HG02884 (cell line): ENCODE measurements around the gene BLMH.
"Not testable (repeated sequence)": the region's sequence is repeated elsewhere in the genome, so short reads cannot be mapped to it uniquely, and the experiment has no call there.

Experiments used
- ATAC-seq: cut with Tn5 transposase; IDR thresholded peaks from one replicate; pipeline ENCODE4 v1.9.1; 2021; ENCODE audit warnings: mild to moderate bottlenecking, moderate library complexity; ENCODE audit not compliant: unreplicated experiment

The BLMH gene

DNA sequence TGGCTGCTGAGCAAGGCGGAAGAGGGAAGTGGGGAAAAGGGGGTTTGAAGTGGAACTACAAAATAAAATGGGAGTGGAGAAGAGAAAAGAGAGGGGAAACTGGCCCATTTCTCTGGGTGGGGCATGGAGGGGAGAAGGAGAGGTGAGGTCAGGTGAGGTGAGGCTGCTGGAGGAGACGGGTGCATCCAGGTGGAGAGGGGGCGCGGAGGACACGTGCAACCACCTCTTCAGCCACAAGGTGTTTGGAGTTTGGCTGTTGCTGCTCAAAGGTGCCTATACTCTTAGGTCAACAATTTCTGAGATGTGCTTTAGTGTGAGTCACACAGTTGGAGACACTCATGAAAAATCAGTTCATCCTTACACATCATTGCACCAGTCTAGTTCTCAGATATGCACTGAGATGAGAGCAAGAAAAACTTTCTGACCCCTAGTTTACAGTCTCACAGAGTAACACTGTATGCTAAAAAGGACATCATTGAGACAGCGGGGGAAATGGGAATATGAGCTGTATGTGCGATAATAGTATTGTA is 61.1 kb downstream of the BLMH start:
- ATAC-seq: no peak

- ATAC-seq: not testable (repeated sequence)
Measured at GRCh38 chr17:30230009-30230408, 61.7 kb downstream of the BLMH start.

DNA sequence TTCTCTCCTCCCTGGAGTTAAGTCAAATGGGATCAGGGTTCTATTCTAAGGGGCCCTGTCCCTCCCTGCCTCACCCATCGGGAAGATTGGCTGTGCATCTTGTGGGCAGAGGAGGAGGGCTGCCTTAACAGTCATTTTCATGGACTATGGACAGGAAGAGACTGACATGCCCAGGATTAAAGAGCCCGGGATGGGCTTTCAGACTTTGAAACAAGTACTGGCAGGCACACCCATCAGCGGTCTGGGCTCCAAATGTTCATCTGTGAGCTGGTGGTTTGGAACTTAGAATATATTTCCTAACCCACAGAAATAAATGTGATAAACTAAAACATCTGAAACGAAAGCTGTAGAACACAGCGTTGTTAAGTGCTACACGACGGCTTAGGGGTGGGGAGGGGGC is 62.7 kb downstream of the BLMH start:
- ATAC-seq: no peak

DNA sequence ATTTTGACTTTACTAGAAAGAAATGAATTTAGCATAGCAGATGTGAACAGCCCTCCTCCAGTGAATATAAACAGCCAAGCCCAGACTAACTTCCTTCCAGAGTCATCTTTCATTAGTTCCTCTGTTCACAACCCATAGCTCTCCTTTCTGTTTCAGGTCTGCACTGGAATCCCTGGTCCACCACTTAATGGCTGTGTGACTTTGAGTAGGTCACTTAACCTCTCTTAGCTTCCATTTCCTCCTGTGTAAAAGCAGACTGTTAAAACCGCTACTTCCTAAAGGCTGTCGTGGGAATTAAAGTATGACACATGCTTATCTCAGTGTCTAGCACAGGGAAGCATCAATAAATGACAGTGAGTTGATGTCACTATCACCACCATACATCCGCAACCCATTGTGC is 63.7 kb downstream of the BLMH start:
- no peak for ATAC-seq

DNA sequence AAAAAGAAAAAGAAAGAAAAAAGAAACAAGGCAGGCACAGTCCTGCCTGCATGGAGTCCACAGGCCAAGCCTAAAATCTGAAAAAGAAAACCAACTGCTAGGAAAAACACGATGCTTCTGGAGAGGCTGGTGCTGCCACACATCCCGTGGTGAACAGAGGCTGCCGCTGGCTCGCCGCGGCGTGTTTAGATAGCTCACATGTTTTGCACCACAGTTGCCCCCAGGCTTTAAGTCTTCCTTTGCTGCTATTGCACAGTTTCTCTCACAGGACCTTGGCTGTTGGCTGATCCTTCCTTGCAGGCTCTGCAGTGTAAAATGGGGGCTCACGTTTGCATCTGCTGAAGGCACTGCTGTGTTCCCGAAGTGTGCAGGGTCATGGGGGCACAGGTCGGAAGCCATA is 64.9 kb downstream of the BLMH start:
- ATAC-seq: no peak

- ATAC-seq: no peak
Measured at GRCh38 chr17:30225919-30226553, 65.7 kb downstream of the BLMH start.

- no peak for ATAC-seq
Measured at GRCh38 chr17:30225112-30225511, 66.6 kb downstream of the BLMH start.

GRCh38 chr17:30224419-30224960 is 67.3 kb downstream of the BLMH start:
- ATAC-seq: no peak

DNA sequence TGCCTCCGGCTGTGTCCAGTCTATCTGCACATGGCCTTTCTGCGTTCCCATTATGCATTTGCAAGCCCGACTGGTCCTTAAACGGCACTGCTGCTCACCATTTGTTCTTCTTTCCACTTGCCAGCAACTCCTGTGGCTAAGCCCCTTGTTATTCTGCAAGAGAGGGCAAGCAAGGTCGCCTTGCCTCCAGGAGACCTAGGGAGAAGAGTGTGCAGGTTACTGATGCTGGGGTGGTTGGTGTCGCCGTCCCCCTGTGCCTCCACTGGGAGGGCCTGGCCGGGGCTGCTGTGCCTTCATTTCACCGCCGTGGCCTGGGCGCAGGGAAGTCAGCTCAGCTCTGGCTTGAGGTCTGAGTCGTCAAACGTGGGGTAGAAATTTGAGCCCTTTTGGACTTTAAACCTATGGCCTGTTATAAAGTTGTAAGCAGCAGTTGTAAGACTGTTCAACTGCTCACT is 69.0 kb downstream of the BLMH start:
- no peak for ATAC-seq

DNA sequence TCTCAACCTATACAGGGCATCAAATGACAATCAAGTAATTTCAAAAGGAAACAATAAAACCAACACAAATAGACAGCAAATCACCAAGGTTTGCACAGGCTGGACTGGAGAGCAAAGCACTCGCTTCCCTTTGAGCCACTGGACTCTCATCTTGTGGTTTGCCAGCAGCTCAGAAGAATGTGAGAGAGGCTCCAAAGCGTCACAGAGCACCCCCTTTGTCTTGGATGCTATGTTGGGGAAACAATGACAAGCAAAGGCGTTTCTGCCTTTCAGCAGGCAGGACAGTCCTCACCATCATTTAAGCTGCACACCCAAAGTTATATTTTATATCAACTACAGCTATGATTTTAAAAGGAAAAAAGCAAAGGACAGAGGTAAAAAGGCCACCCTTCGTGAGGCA is 69.5 kb downstream of the BLMH start:
- no peak for ATAC-seq

DNA sequence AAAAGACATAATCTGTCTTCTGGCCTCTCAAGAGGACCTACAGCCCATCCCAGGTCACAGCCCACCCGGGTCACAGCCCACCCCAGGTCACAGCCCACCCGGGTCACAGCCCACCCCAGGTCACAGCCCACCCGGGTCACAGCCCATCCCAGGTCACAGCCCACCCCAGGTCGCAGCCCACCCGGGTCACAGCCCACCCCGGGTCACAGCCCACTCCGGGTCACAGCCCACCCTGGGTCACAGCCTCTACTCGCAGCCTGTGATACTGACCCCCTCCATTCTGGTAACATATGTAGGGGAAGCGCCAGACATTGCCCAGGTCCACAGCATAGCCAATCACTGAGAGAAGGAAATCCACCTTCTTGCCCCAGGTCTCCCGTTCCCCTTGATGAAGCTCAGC is 70.4 kb downstream of the BLMH start:
- no peak for ATAC-seq

- no peak for ATAC-seq
Measured at GRCh38 chr17:30220414-30220813, 71.3 kb downstream of the BLMH start.

GRCh38 chr17:30219833-30220232 is 71.9 kb downstream of the BLMH start:
- ATAC-seq: no peak

DNA sequence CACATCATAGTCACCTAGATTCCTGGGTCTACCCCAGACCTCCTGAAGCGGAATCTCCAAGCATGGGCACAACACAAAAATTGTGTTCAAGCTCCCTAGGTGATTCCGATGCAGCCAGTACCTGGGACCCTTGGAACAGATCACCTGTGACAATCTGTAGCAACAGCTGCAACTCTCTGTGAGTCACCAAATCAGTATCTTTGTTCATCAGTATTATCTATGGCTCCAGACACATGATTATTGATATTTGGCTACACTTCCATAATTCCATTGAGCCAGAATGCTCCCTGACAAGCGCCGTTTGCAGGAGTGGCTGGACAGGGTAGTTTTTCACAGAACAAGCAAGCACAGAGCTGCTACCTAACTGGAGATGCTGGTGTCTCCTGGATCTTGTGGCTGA is 72.4 kb downstream of the BLMH start:
- ATAC-seq: no peak

DNA sequence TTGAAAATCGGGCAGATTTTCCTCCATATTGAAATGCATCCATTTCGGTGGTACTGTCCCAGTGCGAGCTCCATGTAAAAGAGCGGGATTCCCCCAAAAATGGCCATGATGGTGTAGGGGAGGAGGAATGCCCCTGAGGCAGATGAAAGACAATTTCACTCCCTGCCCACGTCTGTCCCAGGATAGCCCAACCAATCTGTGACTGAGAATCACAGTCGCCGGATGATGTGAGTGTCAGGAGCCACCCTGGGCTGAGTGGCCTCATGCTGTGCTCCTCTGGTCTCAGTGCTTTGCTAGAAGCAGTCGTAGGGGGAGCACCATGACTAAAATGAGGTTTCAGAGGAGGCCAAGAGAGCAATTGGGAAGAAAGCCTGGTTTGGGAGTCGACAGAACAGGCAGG is 72.9 kb downstream of the BLMH start:
- no peak for ATAC-seq

DNA sequence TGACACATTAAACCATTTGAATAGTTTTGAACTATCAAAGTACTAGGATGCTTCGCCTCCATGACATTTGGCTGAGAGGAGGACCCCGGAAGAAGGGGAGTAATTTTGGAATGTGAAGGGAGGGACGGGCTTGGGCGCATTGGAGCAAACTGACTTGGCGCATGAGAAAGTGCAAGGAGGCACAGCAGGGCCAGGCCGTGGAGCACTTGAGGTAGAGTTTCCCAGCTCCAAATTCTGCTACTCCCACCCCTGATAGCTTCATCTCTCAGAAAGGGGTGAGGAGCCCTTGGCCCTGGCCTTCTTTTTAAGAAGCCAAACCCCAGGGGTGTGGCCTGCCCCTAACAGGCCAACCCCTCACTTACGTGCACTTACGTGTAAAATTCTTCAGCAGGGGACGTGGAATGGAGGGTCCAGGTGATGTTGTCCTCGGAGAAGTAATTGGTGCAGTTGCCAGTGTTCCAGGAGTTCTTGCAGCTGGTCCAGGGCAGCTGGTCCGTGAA is 73.9 kb downstream of the BLMH start:
- ATAC-seq: no peak

DNA sequence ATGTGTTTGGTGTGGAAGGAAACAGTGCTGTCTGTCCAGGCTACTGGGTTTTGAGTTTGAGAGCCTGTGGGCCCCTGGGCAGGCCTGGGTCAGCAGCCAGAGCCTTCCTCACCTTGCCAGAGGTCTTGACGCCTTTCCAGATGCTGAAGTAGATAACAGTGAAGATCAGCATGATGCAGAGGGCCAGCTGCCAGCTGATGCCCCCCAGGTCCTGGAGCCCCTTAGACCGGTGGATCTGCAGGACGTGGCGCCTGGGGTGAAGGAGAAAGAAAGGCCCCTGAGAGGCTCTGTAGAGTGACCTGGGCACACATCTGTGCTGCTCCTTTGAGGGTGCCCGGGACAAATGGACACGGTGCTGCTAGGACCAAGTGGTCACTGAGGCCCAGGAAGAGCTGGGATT is 74.7 kb downstream of the BLMH start:
- ATAC-seq: no peak

GRCh38 chr17:30212750-30213149 is 79.0 kb downstream of the BLMH start:
- ATAC-seq: peak; percentile 59

DNA sequence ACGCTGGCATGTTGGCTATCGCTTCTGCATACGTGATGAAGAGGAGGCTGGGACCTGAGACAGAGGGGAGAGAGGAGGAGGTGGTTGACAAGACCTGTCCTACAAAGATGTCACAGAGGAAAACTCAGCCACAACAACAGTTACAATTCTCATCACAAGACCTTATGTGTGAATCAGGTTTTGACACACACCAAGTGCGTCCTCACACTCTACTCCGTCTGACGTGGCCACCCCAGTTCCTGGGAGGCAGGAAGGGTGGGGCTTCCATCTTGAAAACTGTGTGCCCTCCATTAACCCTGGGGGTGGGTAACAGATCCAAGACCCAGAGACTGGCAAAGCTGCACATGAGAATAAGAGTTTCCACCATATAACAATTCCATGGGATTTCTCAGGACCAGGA is 80.4 kb downstream of the BLMH start:
- no peak for ATAC-seq

GRCh38 chr17:30210901-30211300 is 80.8 kb downstream of the BLMH start:
- ATAC-seq: no peak

DNA sequence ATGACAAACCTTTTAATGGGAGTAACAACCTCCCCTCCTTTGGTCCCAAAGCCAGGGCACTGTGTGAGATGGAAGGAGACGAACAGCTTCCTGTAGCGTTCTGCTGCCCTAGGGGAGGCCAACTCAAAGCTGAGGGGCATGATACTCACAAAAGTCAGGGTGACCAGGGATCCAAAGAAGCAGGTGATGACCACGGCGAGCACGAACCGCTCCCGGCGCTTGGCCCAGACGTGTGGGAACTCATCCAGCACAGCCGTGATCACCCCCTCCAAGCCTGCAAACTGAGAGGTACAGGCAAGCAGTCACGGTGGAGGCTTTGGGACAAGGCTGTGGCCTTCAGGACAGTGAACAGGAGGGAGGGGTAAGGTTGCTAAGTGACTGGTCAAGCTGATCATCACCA is 81.4 kb downstream of the BLMH start:
- ATAC-seq: no peak

GRCh38 chr17:30209930-30210329 is 81.8 kb downstream of the BLMH start:
- no peak for ATAC-seq

DNA sequence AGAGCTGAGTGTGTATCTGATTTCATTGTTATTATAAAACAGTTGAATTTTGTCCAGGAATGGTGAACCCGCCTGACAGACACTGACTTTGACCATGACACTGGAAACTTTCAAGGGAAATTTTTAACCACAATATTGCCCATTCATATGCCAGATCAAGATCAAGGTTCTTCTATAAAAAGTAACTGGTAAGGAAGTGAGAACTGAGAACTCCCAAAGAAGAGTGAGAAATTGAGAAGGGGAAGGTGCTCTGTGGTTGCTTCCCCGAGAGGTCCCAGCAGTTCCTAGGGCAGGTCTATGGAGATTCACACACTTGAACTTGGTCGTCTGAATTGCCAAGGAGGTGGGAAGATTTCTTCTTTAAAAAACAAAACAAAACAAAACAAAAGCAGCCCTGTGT is 83.5 kb downstream of the BLMH start:
- ATAC-seq: no peak
